HS-5 (cell line): ENCODE measurements around the gene ZNF670.
"Not testable (repeated sequence)": the region's sequence is repeated elsewhere in the genome, so short reads cannot be mapped to it uniquely, and the experiment has no call there.

Experiments used
- DNase-seq: peaks from one replicate; pipeline ENCODE4 v3.0.0-alpha.2; 2012; ENCODE audit warnings: low read depth

Gene ZNF670

GRCh38 chr1:247037511-247038320 is 40.9 kb downstream of the ZNF670 start:
- no peak for DNase-seq

DNA sequence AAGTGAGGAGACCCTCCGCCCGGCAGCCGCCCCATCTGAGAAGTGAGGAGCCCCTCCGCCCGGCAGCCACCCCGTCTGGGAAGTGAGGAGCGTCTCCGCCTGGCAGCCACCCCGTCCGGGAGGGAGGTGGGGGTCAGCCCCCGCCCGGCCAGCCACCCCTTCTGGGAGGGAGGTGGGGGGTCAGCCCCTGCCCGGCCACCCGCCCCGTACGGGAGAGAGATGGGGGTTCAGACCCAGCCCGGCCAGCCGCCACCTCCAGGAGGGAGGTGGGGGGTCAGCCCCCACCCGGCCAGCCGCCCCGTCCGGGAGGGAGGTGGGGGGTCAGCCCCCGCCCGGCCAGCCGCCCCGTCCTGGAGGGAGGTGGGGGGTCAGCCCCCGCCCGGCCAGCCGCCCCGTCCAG is 46.3 kb downstream of the ZNF670 start:
- not testable (repeated sequence) for DNase-seq
